Fibroblast of pulmonary artery (primary cell): ENCODE data around the gene FCAMR.
A peak's percentile ranks its signal among the peaks of the same experiment; 100 is the strongest.

Experiments used
- DNase-seq: peaks from one replicate; pipeline ENCODE4 v3.0.0-alpha.2; 2010; ENCODE audit warnings: low read depth
- H3K4me3 ChIP-seq: replicated peaks from 2 replicates; pipeline ENCODE4 v1.5.1; 2011; ENCODE audit warnings: low read depth, mild to moderate bottlenecking, control low read depth, low read length, moderate library complexity
- TF ChIP-seq, protein P1 (sequence below): IDR thresholded peaks from 2 replicates; pipeline ENCODE4 v1.5.1; 2011; ENCODE audit warnings: mild to moderate bottlenecking, control low read depth, low read length, inconsistent platforms; ENCODE audit errors: missing control alignments

FCAMR gene

GRCh38 chr1:206935491-206936067 lies 34.7 kb downstream of the FCAMR start:
- peak; percentile 28 for DNase-seq
- TF ChIP-seq, protein P1, sequence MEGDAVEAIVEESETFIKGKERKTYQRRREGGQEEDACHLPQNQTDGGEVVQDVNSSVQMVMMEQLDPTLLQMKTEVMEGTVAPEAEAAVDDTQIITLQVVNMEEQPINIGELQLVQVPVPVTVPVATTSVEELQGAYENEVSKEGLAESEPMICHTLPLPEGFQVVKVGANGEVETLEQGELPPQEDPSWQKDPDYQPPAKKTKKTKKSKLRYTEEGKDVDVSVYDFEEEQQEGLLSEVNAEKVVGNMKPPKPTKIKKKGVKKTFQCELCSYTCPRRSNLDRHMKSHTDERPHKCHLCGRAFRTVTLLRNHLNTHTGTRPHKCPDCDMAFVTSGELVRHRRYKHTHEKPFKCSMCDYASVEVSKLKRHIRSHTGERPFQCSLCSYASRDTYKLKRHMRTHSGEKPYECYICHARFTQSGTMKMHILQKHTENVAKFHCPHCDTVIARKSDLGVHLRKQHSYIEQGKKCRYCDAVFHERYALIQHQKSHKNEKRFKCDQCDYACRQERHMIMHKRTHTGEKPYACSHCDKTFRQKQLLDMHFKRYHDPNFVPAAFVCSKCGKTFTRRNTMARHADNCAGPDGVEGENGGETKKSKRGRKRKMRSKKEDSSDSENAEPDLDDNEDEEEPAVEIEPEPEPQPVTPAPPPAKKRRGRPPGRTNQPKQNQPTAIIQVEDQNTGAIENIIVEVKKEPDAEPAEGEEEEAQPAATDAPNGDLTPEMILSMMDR: peak; percentile 47

GRCh38 chr1:206933333-206933945 lies 36.8 kb downstream of the FCAMR start:
- TF ChIP-seq, protein P1: peak; percentile 50
- no peak for DNase-seq
- no peak overlapping the region for H3K4me3 ChIP-seq

More at GRCh38 chr1:206935491-206936067, 34.7 kb downstream of the FCAMR start:
- no peak overlapping the region for H3K4me3 ChIP-seq

DNA sequence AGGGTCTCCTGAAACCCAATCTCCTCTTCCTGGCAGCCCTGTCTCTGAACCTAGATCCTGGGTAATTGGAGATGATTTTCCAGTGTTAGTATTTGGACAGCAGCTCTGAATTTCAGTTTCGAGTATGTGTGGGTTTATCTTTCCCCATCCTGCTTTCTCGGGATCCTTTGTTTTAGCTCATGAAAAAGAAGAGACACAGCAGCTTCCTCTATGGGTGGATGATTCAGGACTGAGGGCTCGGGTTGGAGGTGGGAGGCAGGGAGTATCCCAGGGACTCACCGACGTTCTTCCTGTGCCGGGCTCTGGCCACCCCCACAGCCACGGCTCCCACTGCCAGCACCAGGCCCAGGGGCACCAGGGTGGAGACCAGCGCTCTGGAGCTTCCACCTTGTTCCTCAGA lies 38.1 kb downstream of the FCAMR start:
- TF ChIP-seq, protein P1: no peak
- peak; percentile 44 for DNase-seq
- no peak overlapping the region for H3K4me3 ChIP-seq

- TF ChIP-seq, protein P1: peak; percentile 11
Observed at GRCh38 chr1:206931709-206932108, 38.6 kb downstream of the FCAMR start.

GRCh38 chr1:206930210-206930798 lies 40.0 kb downstream of the FCAMR start:
- TF ChIP-seq, protein P1: no peak
- no peak overlapping the region for H3K4me3 ChIP-seq
- DNase-seq: no peak

More at GRCh38 chr1:206931709-206932108, 38.6 kb downstream of the FCAMR start:
- DNase-seq: no peak
- no peak overlapping the region for H3K4me3 ChIP-seq

- TF ChIP-seq, protein P1: no peak
- no peak for DNase-seq
- no peak overlapping the region for H3K4me3 ChIP-seq
Observed at GRCh38 chr1:206929524-206929923, 40.7 kb downstream of the FCAMR start.
